ENCODE results near the gene TMTC2.

The TMTC2 gene

GRCh38 chr12:83132360-83132759 lies 445.7 kb downstream of the TMTC2 start:
- Histone ChIP-seq H3K27ac (ENCODE audit: low read depth, low read length, severe bottlenecking) (no peak overlapping the region), H3K36me3 (ENCODE audit: control insufficient read depth, insufficient read depth, low read length) (no peaks in the 10 kb centered on the region), H3K4me1 (ENCODE audit: control insufficient read depth, insufficient read depth, low read length, poor library complexity, severe bottlenecking) (no peaks in the 10 kb centered on the region), H3K9me3 (ENCODE audit: control insufficient read depth, low read length) (no peaks in the 10 kb centered on the region), H3K4me3 (ENCODE audit: extremely low read depth, insufficient read depth, low read length, poor library complexity, severe bottlenecking) (no peak overlapping the region)
- WGBS, 2 experiments (ENCODE audit: insufficient coverage in 2 of 2) = 67 to 85% methylated on average over 1 of the region's 2 CpGs

- no peak overlapping the region for H3K4me3 ChIP-seq (ENCODE audit: extremely low read depth, insufficient read depth, low read length, poor library complexity, severe bottlenecking)
- WGBS, 2 experiments (ENCODE audit: insufficient coverage in 2 of 2) = no CpG with 5 or more reads among the region's 1 CpG
- H3K9me3 ChIP-seq (ENCODE audit: control insufficient read depth, low read length) = no peaks in the 10 kb centered on the region
- H3K36me3 ChIP-seq (ENCODE audit: control insufficient read depth, insufficient read depth, low read length) = no peaks in the 10 kb centered on the region
- H3K27ac ChIP-seq (ENCODE audit: low read depth, low read length, severe bottlenecking) = no peak overlapping the region
- no peaks in the 10 kb centered on the region for H3K4me1 ChIP-seq (ENCODE audit: control insufficient read depth, insufficient read depth, low read length, poor library complexity, severe bottlenecking)
Measured at GRCh38 chr12:83136411-83136810, 449.7 kb downstream of the TMTC2 start.

GRCh38 chr12:83140135-83140534 lies 453.4 kb downstream of the TMTC2 start:
- Histone ChIP-seq H3K27ac (ENCODE audit: low read depth, low read length, severe bottlenecking) (no peak overlapping the region), H3K9me3 (ENCODE audit: control insufficient read depth, low read length) (no peaks in the 10 kb centered on the region), H3K4me1 (ENCODE audit: control insufficient read depth, insufficient read depth, low read length, poor library complexity, severe bottlenecking) (no peaks in the 10 kb centered on the region), H3K36me3 (ENCODE audit: control insufficient read depth, insufficient read depth, low read length) (no peaks in the 10 kb centered on the region), H3K4me3 (ENCODE audit: extremely low read depth, insufficient read depth, low read length, poor library complexity, severe bottlenecking) (no peak overlapping the region)
- 98 to 100% methylated on average over 7 to 15 of the region's 18 CpGs for WGBS, 2 experiments (ENCODE audit: insufficient coverage in 2 of 2)

GRCh38 chr12:83141460-83141994 lies 454.8 kb downstream of the TMTC2 start:
- Histone ChIP-seq H3K36me3 (ENCODE audit: control insufficient read depth, insufficient read depth, low read length) (no peaks in the 10 kb centered on the region), H3K27ac (ENCODE audit: low read depth, low read length, severe bottlenecking) (no peak overlapping the region), H3K4me1 (ENCODE audit: control insufficient read depth, insufficient read depth, low read length, poor library complexity, severe bottlenecking) (peaks cover 3% of the 10 kb centered on the region), H3K9me3 (ENCODE audit: control insufficient read depth, low read length) (no peaks in the 10 kb centered on the region), H3K4me3 (ENCODE audit: extremely low read depth, insufficient read depth, low read length, poor library complexity, severe bottlenecking) (no peak overlapping the region)
- WGBS, 2 experiments (ENCODE audit: insufficient coverage in 2 of 2) = 86 to 89% methylated on average over 1 to 2 of the region's 5 CpGs

GRCh38 chr12:83142914-83143313 lies 456.2 kb downstream of the TMTC2 start:
- Histone ChIP-seq H3K36me3 (ENCODE audit: control insufficient read depth, insufficient read depth, low read length) (no peaks in the 10 kb centered on the region), H3K4me3 (ENCODE audit: extremely low read depth, insufficient read depth, low read length, poor library complexity, severe bottlenecking) (no peak overlapping the region), H3K9me3 (ENCODE audit: control insufficient read depth, low read length) (no peaks in the 10 kb centered on the region), H3K27ac (ENCODE audit: low read depth, low read length, severe bottlenecking) (no peak overlapping the region), H3K4me1 (ENCODE audit: control insufficient read depth, insufficient read depth, low read length, poor library complexity, severe bottlenecking) (peaks cover 3% of the 10 kb centered on the region)
- WGBS, 2 experiments (ENCODE audit: insufficient coverage in 2 of 2) = 73 to 94% methylated on average over 2 to 4 of the region's 6 CpGs

- no peak overlapping the region for H3K4me3 ChIP-seq (ENCODE audit: extremely low read depth, insufficient read depth, low read length, poor library complexity, severe bottlenecking)
- no peak overlapping the region for H3K27ac ChIP-seq (ENCODE audit: low read depth, low read length, severe bottlenecking)
- peaks cover 3% of the 10 kb centered on the region for H3K4me1 ChIP-seq (ENCODE audit: control insufficient read depth, insufficient read depth, low read length, poor library complexity, severe bottlenecking)
- no CpG with 5 or more reads among the region's 1 CpG for WGBS, 2 experiments (ENCODE audit: insufficient coverage in 2 of 2)
- no peaks in the 10 kb centered on the region for H3K9me3 ChIP-seq (ENCODE audit: control insufficient read depth, low read length)
- H3K36me3 ChIP-seq (ENCODE audit: control insufficient read depth, insufficient read depth, low read length) = no peaks in the 10 kb centered on the region
Measured at GRCh38 chr12:83143950-83144349, 457.2 kb downstream of the TMTC2 start.

- H3K4me1 ChIP-seq (ENCODE audit: control insufficient read depth, insufficient read depth, low read length, poor library complexity, severe bottlenecking) = peaks cover 3% of the 10 kb centered on the region
- no peaks in the 10 kb centered on the region for H3K9me3 ChIP-seq (ENCODE audit: control insufficient read depth, low read length)
- no peak overlapping the region for H3K27ac ChIP-seq (ENCODE audit: low read depth, low read length, severe bottlenecking)
- H3K36me3 ChIP-seq (ENCODE audit: control insufficient read depth, insufficient read depth, low read length) = no peaks in the 10 kb centered on the region
- H3K4me3 ChIP-seq (ENCODE audit: extremely low read depth, insufficient read depth, low read length, poor library complexity, severe bottlenecking) = no peak overlapping the region
- 94 to 96% methylated on average over 2 of the region's 2 CpGs for WGBS, 2 experiments (ENCODE audit: insufficient coverage in 2 of 2)
Measured at GRCh38 chr12:83145325-83145840, 458.7 kb downstream of the TMTC2 start.

GRCh38 chr12:83147341-83147740 lies 460.6 kb downstream of the TMTC2 start:
- no peak overlapping the region for H3K27ac ChIP-seq (ENCODE audit: low read depth, low read length, severe bottlenecking)
- WGBS, 2 experiments (ENCODE audit: insufficient coverage in 2 of 2) = 85 to 100% methylated on average over 1 to 2 of the region's 2 CpGs
- H3K4me1 ChIP-seq (ENCODE audit: control insufficient read depth, insufficient read depth, low read length, poor library complexity, severe bottlenecking) = peaks cover 7% of the 10 kb centered on the region
- H3K4me3 ChIP-seq (ENCODE audit: extremely low read depth, insufficient read depth, low read length, poor library complexity, severe bottlenecking) = no peak overlapping the region
- no peaks in the 10 kb centered on the region for H3K9me3 ChIP-seq (ENCODE audit: control insufficient read depth, low read length)
- no peaks in the 10 kb centered on the region for H3K36me3 ChIP-seq (ENCODE audit: control insufficient read depth, insufficient read depth, low read length)

GRCh38 chr12:83149987-83150386 lies 463.3 kb downstream of the TMTC2 start:
- H3K4me1 ChIP-seq (ENCODE audit: control insufficient read depth, insufficient read depth, low read length, poor library complexity, severe bottlenecking) = peaks cover 7% of the 10 kb centered on the region
- H3K4me3 ChIP-seq (ENCODE audit: extremely low read depth, insufficient read depth, low read length, poor library complexity, severe bottlenecking) = no peak overlapping the region
- H3K27ac ChIP-seq (ENCODE audit: low read depth, low read length, severe bottlenecking) = no peak overlapping the region
- no peaks in the 10 kb centered on the region for H3K9me3 ChIP-seq (ENCODE audit: control insufficient read depth, low read length)
- no CpG with 5 or more reads among the region's 3 CpGs for WGBS, 2 experiments (ENCODE audit: insufficient coverage in 2 of 2)
- H3K36me3 ChIP-seq (ENCODE audit: control insufficient read depth, insufficient read depth, low read length) = no peaks in the 10 kb centered on the region

- Histone ChIP-seq H3K27ac (ENCODE audit: low read depth, low read length, severe bottlenecking) (no peak overlapping the region), H3K4me3 (ENCODE audit: extremely low read depth, insufficient read depth, low read length, poor library complexity, severe bottlenecking) (no peak overlapping the region), H3K9me3 (ENCODE audit: control insufficient read depth, low read length) (no peaks in the 10 kb centered on the region), H3K4me1 (ENCODE audit: control insufficient read depth, insufficient read depth, low read length, poor library complexity, severe bottlenecking) (peaks cover 7% of the 10 kb centered on the region), H3K36me3 (ENCODE audit: control insufficient read depth, insufficient read depth, low read length) (no peaks in the 10 kb centered on the region)
- 82 to 83% methylated on average over 1 to 3 of the region's 3 CpGs for WGBS, 2 experiments (ENCODE audit: insufficient coverage in 2 of 2)
Measured at GRCh38 chr12:83150465-83151189, 463.9 kb downstream of the TMTC2 start.

- no peaks in the 10 kb centered on the region for H3K36me3 ChIP-seq (ENCODE audit: control insufficient read depth, insufficient read depth, low read length)
- no peak overlapping the region for H3K4me3 ChIP-seq (ENCODE audit: extremely low read depth, insufficient read depth, low read length, poor library complexity, severe bottlenecking)
- H3K27ac ChIP-seq (ENCODE audit: low read depth, low read length, severe bottlenecking) = no peak overlapping the region
- H3K4me1 ChIP-seq (ENCODE audit: control insufficient read depth, insufficient read depth, low read length, poor library complexity, severe bottlenecking) = peaks cover 4% of the 10 kb centered on the region
- H3K9me3 ChIP-seq (ENCODE audit: control insufficient read depth, low read length) = no peaks in the 10 kb centered on the region
Measured at GRCh38 chr12:83153177-83153576, 466.5 kb downstream of the TMTC2 start.

Data from mesodermal cell (in vitro differentiated cells).